ENCODE data around the gene CCDC39. TPM values are rescaled to one million over a fixed set of nuclear protein-coding genes. Genes with fewer than 3 reads are reported as not detected.

CCDC39 gene
- total and polyA plus RNA-seq, 2 of the 13 experiments (the other 11 are each of a cell fraction or from before 2014, with no cell fraction given) = not detected

- TF ChIP-seq GMEB2 (CRISPR knock-in tag; IDR thresholded peaks at IDR 0.05; ENCODE audit: low read depth) (peak; percentile 74), ZBTB37 (CRISPR knock-in tag; IDR thresholded peaks at IDR 0.05) (no peak), ZNF251 (CRISPR knock-in tag; IDR thresholded peaks at IDR 0.05) (no peak), ZBTB2 (CRISPR knock-in tag; IDR thresholded peaks at IDR 0.05; ENCODE audit: low read depth) (peak; percentile 76; the same call in 1 of the 2 replicates), DR1 (CRISPR knock-in tag; IDR thresholded peaks at IDR 0.05) (no peak; the same call in 1 of the 2 replicates), GFI1 (CRISPR knock-in tag; IDR thresholded peaks at IDR 0.05; ENCODE audit: borderline replicate concordance) (peak; percentile 42; the same call in 1 of the 2 replicates), EED (CRISPR knock-in tag; IDR thresholded peaks at IDR 0.05) (no peak), SMAD9 (CRISPR knock-in tag; IDR thresholded peaks at IDR 0.05) (no peak), MIXL1 (CRISPR knock-in tag; IDR thresholded peaks at IDR 0.05) (no peak), PAX8 (CRISPR knock-in tag; IDR thresholded peaks at IDR 0.05; ENCODE audit: borderline replicate concordance) (no peak), NCOA5 (CRISPR knock-in tag; IDR thresholded peaks at IDR 0.05) (no peak), MED1 (CRISPR knock-in tag; IDR thresholded peaks at IDR 0.05) (peak; percentile 61), POGK (CRISPR knock-in tag; conservative IDR thresholded peaks at IDR 0.05) (peak; percentile 81), ZSCAN25 (CRISPR knock-in tag; IDR thresholded peaks at IDR 0.05) (peak; percentile 23; the same call in 1 of the 2 replicates), ZNF572 (CRISPR knock-in tag; IDR thresholded peaks at IDR 0.05) (peak; percentile 74; the same call in 1 of the 2 replicates), REXO4 (CRISPR knock-in tag; IDR thresholded peaks at IDR 0.05; ENCODE audit: borderline replicate concordance) (no peak), SRSF9 (IDR thresholded peaks at IDR 0.05; ENCODE audit: borderline replicate concordance, insufficient read depth, low read depth, low read length, poor library complexity, severe bottlenecking) (no peak), ZNF367 (CRISPR knock-in tag; IDR thresholded peaks at IDR 0.05; ENCODE audit: borderline replicate concordance) (no peak), PCBP1 (IDR thresholded peaks at IDR 0.05; ENCODE audit: borderline replicate concordance, low read depth, low read length) (peak; percentile 34; the same call in 1 of the 2 replicates), RFXANK (CRISPR knock-in tag; IDR thresholded peaks at IDR 0.05) (no peak), FOXA3 (CRISPR knock-in tag; IDR thresholded peaks at IDR 0.05) (peak; percentile 89), GTF3A (CRISPR knock-in tag; conservative IDR thresholded peaks at IDR 0.05) (no peak)
Observed at GRCh38 chr3:180601688-180602666, 77.3 kb downstream of the CCDC39 start, which contains the start of gene TTC14 (continued).

Data from HepG2 (cell line).